ENCODE data around the gene SYCN. TPM values are rescaled to one million over a fixed set of nuclear protein-coding genes. Genes with fewer than 3 reads are reported as not detected.

SYCN gene
- total and polyA plus RNA-seq, 2 donors from 2014 or later = not detected

GRCh38 chr19:39240421-39240820 lies 36.4 kb upstream of the SYCN start:
- FAIRE-seq = no peak
- intact Hi-C loops (cut with DNase I) = no loop called here
- H3K9ac ChIP-seq (ENCODE audit: low read length in 3 of 3) = no peak overlapping the region
- H3K36me3 ChIP-seq (ENCODE audit: control insufficient read depth in 2 of 3, insufficient read depth in 3 of 3, low read length in 3 of 3) = no peaks in the 10 kb centered on the region
- no peak overlapping the region for H3K4me3 ChIP-seq (ENCODE audit: low read length in 3 of 3)
- no peak for DNase-seq
- TF ChIP-seq CTCF (IDR thresholded peaks at IDR 0.05; ENCODE audit: borderline replicate concordance, extremely low read depth, insufficient read depth) = no peak
- H3K27me3 ChIP-seq (ENCODE audit: control insufficient read depth, insufficient read depth, low read length) = no peaks in the 10 kb centered on the region
- H3K4me1 ChIP-seq (ENCODE audit: control insufficient read depth in 2 of 3, insufficient read depth in 2 of 3, low read depth in 1 of 3, low read length in 3 of 3) = no peaks in the 10 kb centered on the region
- no peak overlapping the region for H3K27ac ChIP-seq (ENCODE audit: low read depth in 2 of 2, low read length in 2 of 2)
- H3K9me3 ChIP-seq (ENCODE audit: control insufficient read depth in 2 of 3, insufficient read depth in 1 of 3, low read length in 3 of 3) = no peaks in the 10 kb centered on the region

DNA sequence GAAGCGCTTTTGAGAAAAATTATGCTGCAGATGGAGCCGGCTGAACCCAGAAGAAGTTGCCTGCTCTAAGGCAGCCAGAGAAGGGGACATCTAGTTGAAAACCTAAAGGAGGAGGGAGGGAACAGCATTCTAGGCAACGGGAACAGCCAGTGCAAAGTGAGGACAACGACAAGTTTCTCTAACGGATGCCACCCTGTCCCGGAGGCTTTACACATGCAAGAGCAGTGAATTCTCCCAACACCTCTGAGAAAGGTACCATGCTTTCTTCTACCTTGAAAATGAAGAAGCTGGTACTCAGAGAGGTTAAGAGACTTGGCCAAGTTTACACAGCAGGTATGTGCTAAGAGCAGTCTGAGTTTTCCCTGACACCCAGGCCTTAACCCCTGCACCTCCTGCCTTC lies 34.9 kb upstream of the SYCN start:
- H3K9ac ChIP-seq (ENCODE audit: low read length in 3 of 3) = no peak overlapping the region
- H3K36me3 ChIP-seq (ENCODE audit: control insufficient read depth in 2 of 3, insufficient read depth in 3 of 3, low read length in 3 of 3) = no peaks in the 10 kb centered on the region
- H3K9me3 ChIP-seq (ENCODE audit: control insufficient read depth in 2 of 3, insufficient read depth in 1 of 3, low read length in 3 of 3) = no peaks in the 10 kb centered on the region
- no peak for TF ChIP-seq CTCF (IDR thresholded peaks at IDR 0.05; ENCODE audit: borderline replicate concordance, extremely low read depth, insufficient read depth)
- no peak for FAIRE-seq
- no peak overlapping the region for H3K27ac ChIP-seq (ENCODE audit: low read depth in 2 of 2, low read length in 2 of 2)
- H3K4me1 ChIP-seq (ENCODE audit: control insufficient read depth in 2 of 3, insufficient read depth in 2 of 3, low read depth in 1 of 3, low read length in 3 of 3) = no peaks in the 10 kb centered on the region
- no peaks in the 10 kb centered on the region for H3K27me3 ChIP-seq (ENCODE audit: control insufficient read depth, insufficient read depth, low read length)
- intact Hi-C loops (cut with DNase I) = no loop called here
- DNase-seq = no peak
- no peak overlapping the region for H3K4me3 ChIP-seq (ENCODE audit: low read length in 3 of 3)

DNA sequence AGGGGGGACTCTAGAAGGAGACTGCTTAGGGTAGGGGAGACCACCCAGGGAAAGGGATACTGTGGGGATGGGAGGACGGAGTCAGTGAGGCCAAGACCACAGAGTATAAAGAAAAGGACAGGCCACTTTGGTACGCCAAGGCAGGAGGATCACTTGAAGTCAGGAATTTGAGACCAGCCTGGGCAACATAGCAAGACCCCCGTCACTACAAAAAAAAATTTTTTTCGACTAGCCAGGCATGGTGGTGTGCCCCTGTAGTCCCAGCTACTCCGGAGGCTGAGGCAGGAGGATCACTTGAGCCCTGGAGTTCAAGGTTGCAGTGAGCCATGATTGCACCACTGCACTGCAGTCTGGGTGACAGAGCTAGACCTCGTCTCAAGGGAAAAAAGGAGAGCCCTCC lies 34.1 kb upstream of the SYCN start:
- DNase-seq = no peak
- no peaks in the 10 kb centered on the region for H3K4me1 ChIP-seq (ENCODE audit: control insufficient read depth in 2 of 3, insufficient read depth in 2 of 3, low read depth in 1 of 3, low read length in 3 of 3)
- H3K27me3 ChIP-seq (ENCODE audit: control insufficient read depth, insufficient read depth, low read length) = no peaks in the 10 kb centered on the region
- no peak overlapping the region for H3K9ac ChIP-seq (ENCODE audit: low read length in 3 of 3)
- H3K9me3 ChIP-seq (ENCODE audit: control insufficient read depth in 2 of 3, insufficient read depth in 1 of 3, low read length in 3 of 3) = no peaks in the 10 kb centered on the region
- H3K4me3 ChIP-seq (ENCODE audit: low read length in 3 of 3) = no peak overlapping the region
- no peak overlapping the region for H3K27ac ChIP-seq (ENCODE audit: low read depth in 2 of 2, low read length in 2 of 2)
- intact Hi-C loops (cut with DNase I) = no loop called here
- no peak for TF ChIP-seq CTCF (IDR thresholded peaks at IDR 0.05; ENCODE audit: borderline replicate concordance, extremely low read depth, insufficient read depth)
- no peak for FAIRE-seq
- no peaks in the 10 kb centered on the region for H3K36me3 ChIP-seq (ENCODE audit: control insufficient read depth in 2 of 3, insufficient read depth in 3 of 3, low read length in 3 of 3)

Data from kidney (tissue), 14 donors.